Activated CD8-positive, alpha-beta memory T cell treated with anti-CD3 and anti-CD28 coated beads for 36 hours (primary cell): ENCODE results near the gene LMOD1. TPM values are rescaled to one million over a fixed set of nuclear protein-coding genes. Genes with fewer than 3 reads are reported as not detected.
"Not testable (repeated sequence)": the region's sequence is repeated elsewhere in the genome, so short reads cannot be mapped to it uniquely, and the experiment has no call there.

Source experiments
- CTCF ChIA-PET: fragments of 350-600 bp; sonication (Branson Sonifier 250); formaldehyde crosslinking; loops from one replicate; lab custom pipeline; 2021; ENCODE audit warnings: antibody characterized with exemption; lab: Charles Lee
- POLR2A ChIA-PET: fragments of 350-600 bp; sonication (Branson Sonifier 250); formaldehyde crosslinking; loops from one replicate; lab custom pipeline; 2021; ENCODE audit warnings: antibody characterized with exemption; lab: Charles Lee
- total RNA-seq, 2 experiments: library from RNA; stranded (reverse); gene quantifications; one replicate each; pipeline ENCODE4 v1.2.3, GENCODE V29; 2021

The LMOD1 gene
- total RNA-seq, 2 experiments from 2014 or later = not detected

DNA sequence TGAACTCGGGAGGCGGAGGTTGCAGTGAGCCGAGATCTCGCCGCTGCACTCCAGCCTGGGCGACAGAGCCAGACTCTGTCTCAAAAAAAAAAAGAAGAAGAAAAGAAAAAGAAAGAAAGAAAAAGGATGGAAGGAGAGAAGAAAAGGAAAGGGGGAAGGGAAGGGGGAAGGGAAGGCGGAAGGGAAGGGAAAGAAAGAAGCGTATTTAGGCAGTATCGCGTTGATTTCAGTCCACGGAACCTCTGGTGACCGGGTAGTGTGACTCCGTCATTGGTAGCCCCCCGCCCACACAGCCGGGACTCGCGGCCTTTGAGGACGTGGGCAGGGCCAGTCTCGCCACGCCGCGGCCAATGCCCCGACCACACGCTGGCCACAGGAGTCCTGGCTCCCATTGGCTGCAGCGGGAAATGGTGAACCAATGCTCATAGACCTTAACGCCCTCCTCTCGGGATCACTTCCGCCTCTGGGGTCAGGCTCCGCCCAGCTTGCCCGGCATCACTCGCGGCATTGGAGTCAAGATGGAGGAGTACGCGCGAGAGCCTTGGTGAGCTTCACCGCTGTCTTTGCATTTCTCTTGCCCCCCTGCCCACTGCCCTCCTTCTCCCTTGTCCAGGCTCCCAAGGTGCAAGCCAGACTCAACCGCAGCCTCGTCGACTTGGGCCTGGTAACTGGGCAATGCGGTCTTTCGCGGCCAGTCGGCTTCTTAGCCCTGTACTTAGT lies 8.8 kb upstream of the LMOD1 start, which contains the start of gene TIMM17A:
TSS of gene TIMM17A (plus strand) at position 495 of the 720 bp plus-strand sequence. CDS start at position 519, 24 bp downstream.
- POLR2A ChIA-PET = interaction anchor here (0.6 to 1.5 kb wide), 3 partner anchors 28 to 59 kb away, joined by 3 to 8 read pairs (median 3); no protein-coding TSS in a partner anchor
- CTCF ChIA-PET = interaction anchor here (0.6 to 1.4 kb wide), 4 partner anchors 17 to 234 kb away, joined by 3 to 4 read pairs (median 3); partner anchors contain the start of gene IPO9

- ChIA-PET POLR2A (interaction anchor here (0.7 to 1.5 kb wide), 4 partner anchors 26 to 72 kb away, joined by 3 to 11 read pairs (median 6); no protein-coding TSS in a partner anchor), CTCF (interaction anchor here (0.6 to 1.4 kb wide), 3 partner anchors 18 to 235 kb away, joined by 3 to 4 read pairs (median 3); no protein-coding TSS in a partner anchor)
These were observed 8.1 kb upstream of the LMOD1 start for GRCh38 chr1:201954263-201955008.

- ChIA-PET POLR2A (no interaction called here), CTCF (no interaction called here)
These were observed 3.1 kb upstream of the LMOD1 start for GRCh38 chr1:201949491-201949890.

- POLR2A ChIA-PET = no interaction called here
- CTCF ChIA-PET = no interaction called here
These were observed 1.3 kb upstream of the LMOD1 start for GRCh38 chr1:201947697-201948008.

GRCh38 chr1:201945863-201946223 lies 505 bp downstream of the LMOD1 start:
- ChIA-PET POLR2A (no interaction called here), CTCF (interaction anchor here (0.7 kb wide), 1 partner anchor 50 kb away, joined by 3 read pairs; no protein-coding TSS in a partner anchor)

GRCh38 chr1:201945157-201945556 lies 1.2 kb downstream of the LMOD1 start:
- CTCF ChIA-PET = interaction anchor here (0.7 kb wide), 1 partner anchor 49 kb away, joined by 3 read pairs; no protein-coding TSS in a partner anchor
- POLR2A ChIA-PET = no interaction called here

- POLR2A ChIA-PET = no interaction called here
- CTCF ChIA-PET = interaction anchor here (0.6 kb wide), 1 partner anchor 187 kb away, joined by 4 read pairs; no protein-coding TSS in a partner anchor
These were observed 1.7 kb downstream of the LMOD1 start for GRCh38 chr1:201944639-201945038.

- CTCF ChIA-PET = interaction anchor here (0.6 kb wide), 1 partner anchor 187 kb away, joined by 4 read pairs; no protein-coding TSS in a partner anchor
These were observed 2.3 kb downstream of the LMOD1 start for GRCh38 chr1:201944002-201944401.

GRCh38 chr1:201942129-201942495 lies 4.2 kb downstream of the LMOD1 start:
- ChIA-PET CTCF (no interaction called here), POLR2A (no interaction called here)

More at GRCh38 chr1:201944002-201944401, 2.3 kb downstream of the LMOD1 start:
- POLR2A ChIA-PET = no interaction called here

DNA sequence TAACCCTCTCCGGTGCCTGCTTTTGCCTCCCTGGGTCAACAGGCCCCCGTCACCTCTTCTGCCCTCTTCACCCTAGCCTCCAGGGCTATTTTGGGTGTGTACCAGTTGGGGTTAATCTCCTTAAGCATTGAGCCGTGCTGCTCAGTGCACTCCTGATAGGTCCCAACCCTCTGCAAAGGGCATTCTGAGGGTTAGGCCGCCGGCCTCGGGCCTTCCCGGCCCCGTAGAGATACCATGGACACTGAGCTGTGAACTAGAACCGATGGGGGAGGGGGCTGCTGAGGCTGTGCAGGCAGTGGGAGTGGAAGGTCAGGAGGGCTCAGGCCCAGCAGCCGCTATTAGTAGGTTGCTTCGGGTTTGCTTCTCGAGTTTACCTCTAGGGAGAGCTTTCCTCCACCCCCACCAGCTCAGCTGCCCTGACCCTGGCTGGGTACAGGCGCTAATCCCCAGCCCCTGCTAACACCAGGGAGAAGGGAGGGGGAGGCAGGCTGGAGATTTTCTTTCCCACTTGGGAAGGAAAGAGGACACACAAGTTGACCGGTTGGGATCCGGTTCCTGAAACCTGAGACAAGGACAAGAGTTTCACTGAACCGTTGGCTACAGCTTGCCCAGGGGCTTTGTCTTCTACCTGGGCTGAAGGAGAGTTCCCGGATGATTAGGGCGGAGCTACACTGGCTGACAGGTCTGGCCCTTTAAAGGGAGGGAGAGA lies 4.8 kb downstream of the LMOD1 start:
- POLR2A ChIA-PET = no interaction called here
- CTCF ChIA-PET = no interaction called here

- POLR2A ChIA-PET = not testable (repeated sequence)
- CTCF ChIA-PET = interaction anchor here (0.7 kb wide), 1 partner anchor 73 kb away, joined by 3 read pairs; no protein-coding TSS in a partner anchor
These were observed 6.0 kb downstream of the LMOD1 start for GRCh38 chr1:201940316-201940715.

GRCh38 chr1:201939574-201939973 lies 6.8 kb downstream of the LMOD1 start:
- ChIA-PET CTCF (interaction anchor here (0.6 to 0.7 kb wide), 2 partner anchors 74 to 253 kb away, joined by 3 read pairs; no protein-coding TSS in a partner anchor), POLR2A (no interaction called here)

- CTCF ChIA-PET = interaction anchor here (1.5 kb wide), 1 partner anchor 43 kb away, joined by 5 read pairs; no protein-coding TSS in a partner anchor
These were observed 7.2 kb downstream of the LMOD1 start for GRCh38 chr1:201939148-201939547.

DNA sequence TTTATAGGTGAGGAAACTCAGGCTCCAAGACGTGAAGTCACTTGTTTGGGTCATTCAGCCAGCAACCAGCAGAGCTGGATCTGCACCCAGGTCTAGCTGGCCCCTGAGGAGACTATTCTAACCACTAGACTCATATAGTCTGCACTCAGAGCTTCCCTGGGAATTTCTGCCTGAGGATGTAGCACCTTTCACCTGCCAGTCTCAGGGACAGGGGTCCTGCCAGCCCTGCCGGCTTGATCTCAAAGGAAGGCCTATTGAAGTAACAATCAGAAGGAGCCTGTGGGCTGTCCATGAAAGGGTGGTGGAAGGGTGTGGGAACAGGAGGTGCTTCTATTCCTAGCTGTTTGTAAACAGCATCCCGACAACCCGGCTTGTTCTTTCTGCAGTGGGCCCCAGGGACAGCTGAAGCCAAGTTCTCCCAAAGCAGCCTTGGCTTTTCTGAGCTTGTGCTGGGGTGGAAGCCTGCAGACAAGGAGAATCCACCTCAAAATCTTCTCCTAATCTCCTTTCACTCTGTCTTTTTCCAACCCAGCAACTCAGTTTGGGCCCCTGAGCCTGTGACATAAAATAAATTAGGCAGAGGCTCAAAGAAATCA lies 7.8 kb downstream of the LMOD1 start:
- CTCF ChIA-PET = interaction anchor here (1.5 kb wide), 1 partner anchor 43 kb away, joined by 5 read pairs; no protein-coding TSS in a partner anchor

More at GRCh38 chr1:201939148-201939547, 7.2 kb downstream of the LMOD1 start:
- POLR2A ChIA-PET = no interaction called here

GRCh38 chr1:201937624-201938213 lies 8.6 kb downstream of the LMOD1 start:
- CTCF ChIA-PET = interaction anchor here (0.6 to 1.5 kb wide), 2 partner anchors 34 to 42 kb away, joined by 3 to 5 read pairs; no protein-coding TSS in a partner anchor

More for the DNA sequence above, 7.8 kb downstream of the LMOD1 start:
- POLR2A ChIA-PET = no interaction called here

DNA sequence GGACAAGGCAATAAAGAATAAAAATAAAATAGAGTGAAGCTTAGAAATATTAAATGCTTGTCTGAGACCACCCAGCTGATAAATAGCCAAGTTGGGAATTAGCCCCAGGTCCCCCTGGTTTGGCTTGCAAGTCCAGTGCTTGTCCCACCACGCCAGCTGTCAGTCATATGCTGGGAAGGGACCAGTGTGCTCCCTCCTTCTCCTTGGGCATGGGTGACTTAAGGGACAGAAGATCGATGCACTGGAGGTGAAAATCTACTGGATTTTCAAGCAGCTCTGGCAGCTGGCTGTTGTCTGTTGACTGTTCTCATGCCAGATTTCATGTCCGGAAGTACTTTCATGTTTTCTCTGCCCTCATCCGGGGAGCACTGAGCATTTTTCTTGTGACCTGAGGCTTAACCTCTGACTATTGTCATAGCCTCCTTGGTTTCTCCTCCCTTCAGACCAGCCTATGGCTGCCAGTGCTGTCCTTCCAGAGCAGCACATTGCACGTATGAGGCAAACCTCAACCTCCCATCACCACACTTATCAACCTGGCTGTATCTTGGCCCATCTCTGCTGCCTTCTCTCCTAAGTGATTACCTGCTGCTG lies 12.4 kb downstream of the LMOD1 start:
- ChIA-PET POLR2A (no interaction called here), CTCF (no interaction called here)

More at GRCh38 chr1:201937624-201938213, 8.6 kb downstream of the LMOD1 start:
- POLR2A ChIA-PET = no interaction called here

GRCh38 chr1:201930803-201931202 lies 15.5 kb downstream of the LMOD1 start:
- CTCF ChIA-PET = no interaction called here
- POLR2A ChIA-PET = no interaction called here

DNA sequence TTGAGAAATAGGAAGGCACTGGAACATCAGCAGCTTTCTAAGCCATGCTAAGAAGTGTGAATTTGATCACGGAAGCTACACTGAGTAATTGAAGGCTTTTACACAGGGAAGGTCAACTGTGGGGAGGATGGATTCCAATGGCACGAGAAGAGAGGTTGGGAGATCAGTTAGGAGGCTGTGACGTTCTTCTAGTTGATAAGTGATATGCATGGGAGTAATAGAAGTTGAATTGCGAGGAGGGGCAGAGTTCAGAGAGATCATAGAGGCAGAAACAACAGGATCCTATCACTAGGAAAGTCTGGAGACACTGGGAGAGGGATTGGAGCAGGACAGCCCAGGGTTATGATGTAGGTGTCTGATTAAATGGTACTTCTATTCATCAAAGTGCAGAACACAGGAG lies 16.2 kb downstream of the LMOD1 start:
- CTCF ChIA-PET = no interaction called here
- POLR2A ChIA-PET = no interaction called here
